ENCODE data around the gene C6orf15.

DNA sequence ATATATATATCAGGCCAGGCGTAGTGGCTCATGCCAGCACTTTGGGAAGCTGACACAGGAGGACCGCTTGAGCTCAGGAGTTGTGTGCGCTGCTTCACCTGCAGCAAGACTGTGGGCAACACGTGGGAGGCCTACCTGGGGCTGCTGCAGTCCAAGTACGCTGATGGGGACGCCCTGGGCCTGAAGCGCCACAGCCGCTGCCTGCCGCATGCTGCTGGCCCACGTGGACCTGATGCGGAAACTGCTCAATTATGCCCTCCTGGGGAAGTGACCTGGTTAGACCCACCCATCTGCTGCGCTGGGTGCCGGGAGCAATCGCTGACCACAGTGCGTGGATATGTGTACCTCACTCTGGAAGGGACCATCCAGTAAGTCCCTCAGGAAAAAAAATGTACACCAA, 28.3 kb upstream of the C6orf15 start:
- TF ChIP-seq POLR2A (IDR thresholded peaks at IDR 0.05) = no peak
- TF ChIP-seq, protein P1, sequence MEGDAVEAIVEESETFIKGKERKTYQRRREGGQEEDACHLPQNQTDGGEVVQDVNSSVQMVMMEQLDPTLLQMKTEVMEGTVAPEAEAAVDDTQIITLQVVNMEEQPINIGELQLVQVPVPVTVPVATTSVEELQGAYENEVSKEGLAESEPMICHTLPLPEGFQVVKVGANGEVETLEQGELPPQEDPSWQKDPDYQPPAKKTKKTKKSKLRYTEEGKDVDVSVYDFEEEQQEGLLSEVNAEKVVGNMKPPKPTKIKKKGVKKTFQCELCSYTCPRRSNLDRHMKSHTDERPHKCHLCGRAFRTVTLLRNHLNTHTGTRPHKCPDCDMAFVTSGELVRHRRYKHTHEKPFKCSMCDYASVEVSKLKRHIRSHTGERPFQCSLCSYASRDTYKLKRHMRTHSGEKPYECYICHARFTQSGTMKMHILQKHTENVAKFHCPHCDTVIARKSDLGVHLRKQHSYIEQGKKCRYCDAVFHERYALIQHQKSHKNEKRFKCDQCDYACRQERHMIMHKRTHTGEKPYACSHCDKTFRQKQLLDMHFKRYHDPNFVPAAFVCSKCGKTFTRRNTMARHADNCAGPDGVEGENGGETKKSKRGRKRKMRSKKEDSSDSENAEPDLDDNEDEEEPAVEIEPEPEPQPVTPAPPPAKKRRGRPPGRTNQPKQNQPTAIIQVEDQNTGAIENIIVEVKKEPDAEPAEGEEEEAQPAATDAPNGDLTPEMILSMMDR (IDR thresholded peaks at IDR 0.05) = no peak

Measured in esophagus squamous epithelium (tissue), 4 donors.